Measurements from ENCODE around the gene UNK. TPM values are rescaled to one million over a fixed set of nuclear protein-coding genes. Genes with fewer than 3 reads are reported as not detected.
"Not testable (repeated sequence)": the region's sequence is repeated elsewhere in the genome, so short reads cannot be mapped to it uniquely, and the experiment has no call there.

UNK gene
- total and polyA plus RNA-seq, 2 donors (not counting 1 experiment from before 2014, with no cell fraction given), result 35.5 to 70.3 TPM

DNA sequence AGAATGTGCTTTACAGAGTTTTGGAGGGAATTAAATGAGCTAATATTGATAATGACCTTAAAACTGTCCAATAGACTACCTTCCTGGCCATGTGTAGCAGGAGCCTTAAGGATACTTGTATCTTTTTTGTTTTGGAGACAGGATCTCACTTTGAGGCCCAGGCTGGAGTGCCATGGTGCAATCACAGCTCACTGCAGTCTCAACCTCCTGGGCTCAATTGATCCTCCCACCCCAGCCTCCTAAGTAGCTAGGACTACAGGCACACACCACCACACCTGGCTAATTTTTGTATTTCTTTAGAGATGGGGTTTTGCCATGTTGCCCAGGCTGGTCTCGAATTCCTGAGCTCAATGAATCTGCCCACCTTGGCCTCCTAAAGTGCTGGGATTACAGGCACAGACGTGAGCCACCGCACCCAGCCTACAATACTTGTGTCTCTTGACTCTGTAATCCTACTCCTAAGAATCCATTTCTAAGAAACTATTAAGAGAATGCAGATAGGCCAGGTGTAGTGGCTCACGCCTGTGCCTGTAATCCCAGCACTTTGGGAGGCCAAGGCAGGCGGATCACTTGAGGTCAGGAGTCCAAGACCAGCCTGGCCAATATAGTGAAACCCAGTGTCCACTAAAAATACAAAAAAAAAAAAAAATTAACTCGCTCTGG, 24.5 kb upstream of the UNK start:
- not testable (repeated sequence) for H3K36me3 ChIP-seq (replicated peaks in 1 of 2; ENCODE audit: control extremely low read depth in 1 of 2, control insufficient read depth in 1 of 2, extremely low read depth in 1 of 2, insufficient read depth in 2 of 2, low read length in 1 of 2); H3K79me2 ChIP-seq (ENCODE audit: control insufficient read depth, insufficient read depth, low read length); H3K27ac ChIP-seq (ENCODE audit: low read length in 2 of 2); H3K27me3 Mint-ChIP-seq; H3K4me3 Mint-ChIP-seq; ATAC-seq (ENCODE audit: low read depth); H3K27ac Mint-ChIP-seq; H2AFZ ChIP-seq (ENCODE audit: insufficient read depth, low read depth, low read length, poor library complexity, severe bottlenecking); H3K27me3 ChIP-seq (replicated peaks in 1 of 4; ENCODE audit: control extremely low read depth in 1 of 4, control insufficient read depth in 3 of 4, insufficient read depth in 4 of 4, low read length in 3 of 4); H3K9me3 ChIP-seq (ENCODE audit: control extremely low read depth in 1 of 3, control insufficient read depth in 2 of 3, insufficient read depth in 1 of 3, low read length in 2 of 3); H3K4me3 ChIP-seq (ENCODE audit: control extremely low read depth in 1 of 5, extremely low read depth in 1 of 5, insufficient read depth in 1 of 5, low read depth in 2 of 5, low read length in 4 of 5); H3K4me2 ChIP-seq (replicated peaks; ENCODE audit: low read depth, low read length, poor library complexity, severe bottlenecking); H3K9me3 Mint-ChIP-seq (ENCODE audit: insufficient read depth); H3K9ac ChIP-seq (ENCODE audit: low read length); DNase-seq
- ChIA-PET POLR2A (interaction anchor here (2.1 kb wide), 1 partner anchor 18 kb away, joined by 6 read pairs; no protein-coding TSS in a partner anchor), CTCF (interaction anchor here (1.0 to 2.2 kb wide), 6 partner anchors 10 to 127 kb away, joined by 3 to 6 read pairs (median 6); no protein-coding TSS in a partner anchor)
- 93% methylated on average over 3 of the region's 6 CpGs for WGBS (ENCODE audit: insufficient coverage)
- H3K4me1 ChIP-seq (ENCODE audit: control insufficient read depth in 2 of 2, insufficient read depth in 2 of 2, low read length in 2 of 2), result peaks cover 11 to 19% of the 10 kb centered on the region in 2 donors
- intact Hi-C loops (cut with micrococcal nuclease), result loop anchor here (10.0 kb wide), 2 partner anchors 245 kb away; partner anchors contain the start of genes CASKIN2, CDK3 and TSEN54
- H3K4me1 Mint-ChIP-seq, result peaks cover 17% of the 10 kb centered on the region
- peaks cover 15% of the 10 kb centered on the region for H4K20me1 ChIP-seq (ENCODE audit: control insufficient read depth, insufficient read depth, low read length, poor library complexity, severe bottlenecking)

DNA sequence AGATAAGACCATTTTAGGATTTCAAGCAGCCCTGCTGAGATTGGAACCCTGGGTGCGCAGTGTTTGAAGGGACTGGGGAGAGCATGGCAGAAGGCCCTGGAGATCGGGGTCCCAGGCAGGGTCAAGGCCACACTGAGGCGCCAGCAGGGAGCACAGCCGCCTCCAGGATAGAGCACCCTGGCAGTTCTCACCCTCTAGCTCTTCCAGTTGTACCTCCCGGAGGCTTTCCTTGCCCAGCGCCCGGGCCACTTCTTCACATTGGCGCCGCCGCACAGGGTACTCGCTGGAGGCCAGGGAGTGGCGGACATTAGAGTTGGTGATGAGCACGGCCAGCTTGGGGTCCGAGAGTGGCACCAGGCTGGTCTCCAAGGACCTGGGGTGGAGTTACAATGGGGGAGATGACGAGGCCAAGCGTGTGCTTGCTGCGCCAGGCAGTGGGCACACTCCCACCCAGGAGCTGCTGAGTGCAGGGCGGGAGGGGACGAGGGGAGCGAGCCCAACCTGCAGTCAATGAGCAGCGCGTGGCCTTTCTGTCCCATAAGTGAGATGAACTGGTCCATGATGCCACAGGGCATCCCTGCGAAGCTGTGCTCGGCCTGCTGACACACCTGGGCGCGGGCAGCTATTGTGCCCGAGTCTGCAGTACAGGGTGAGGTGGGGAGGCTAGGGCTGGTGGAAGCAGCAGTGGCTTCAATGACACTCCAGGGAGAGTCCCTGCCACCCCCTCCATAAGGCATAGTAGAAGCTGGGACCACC, 21.9 kb upstream of the UNK start:
- Mint-ChIP-seq H3K27me3 (no peaks in the 10 kb centered on the region), H3K4me3 (peak overlapping the region; percentile 64), H3K4me1 (peaks cover 18% of the 10 kb centered on the region), H3K27ac (no peak overlapping the region), H3K9me3 (ENCODE audit: insufficient read depth) (no peaks in the 10 kb centered on the region)
- intact Hi-C loops (cut with micrococcal nuclease), result loop anchor here (10.0 kb wide), 1 partner anchor 248 kb away; the partner anchor contains the start of genes CASKIN2 and TSEN54
- H2AFZ ChIP-seq (ENCODE audit: insufficient read depth, low read depth, low read length, poor library complexity, severe bottlenecking), result no peak overlapping the region
- H3K4me3 ChIP-seq (ENCODE audit: control extremely low read depth in 1 of 5, extremely low read depth in 1 of 5, insufficient read depth in 1 of 5, low read depth in 2 of 5, low read length in 4 of 5), result no peak overlapping the region
- H3K36me3 ChIP-seq (replicated peaks in 1 of 2; ENCODE audit: control extremely low read depth in 1 of 2, control insufficient read depth in 1 of 2, extremely low read depth in 1 of 2, insufficient read depth in 2 of 2, low read length in 1 of 2), result peaks cover 0 to 4% of the 10 kb centered on the region in 2 experiments
- peaks cover 3% of the 10 kb centered on the region for H3K79me2 ChIP-seq (ENCODE audit: control insufficient read depth, insufficient read depth, low read length)
- DNase-seq, result no peak
- H3K27me3 ChIP-seq (replicated peaks in 1 of 4; ENCODE audit: control extremely low read depth in 1 of 4, control insufficient read depth in 3 of 4, insufficient read depth in 4 of 4, low read length in 3 of 4), result no peaks in the 10 kb centered on the region
- no peak for TF ChIP-seq EZH2 (IDR thresholded peaks at IDR 0.05; ENCODE audit: borderline replicate concordance, insufficient read depth, low read depth, low read length, poor library complexity, severe bottlenecking)
- TF ChIP-seq, protein P1, sequence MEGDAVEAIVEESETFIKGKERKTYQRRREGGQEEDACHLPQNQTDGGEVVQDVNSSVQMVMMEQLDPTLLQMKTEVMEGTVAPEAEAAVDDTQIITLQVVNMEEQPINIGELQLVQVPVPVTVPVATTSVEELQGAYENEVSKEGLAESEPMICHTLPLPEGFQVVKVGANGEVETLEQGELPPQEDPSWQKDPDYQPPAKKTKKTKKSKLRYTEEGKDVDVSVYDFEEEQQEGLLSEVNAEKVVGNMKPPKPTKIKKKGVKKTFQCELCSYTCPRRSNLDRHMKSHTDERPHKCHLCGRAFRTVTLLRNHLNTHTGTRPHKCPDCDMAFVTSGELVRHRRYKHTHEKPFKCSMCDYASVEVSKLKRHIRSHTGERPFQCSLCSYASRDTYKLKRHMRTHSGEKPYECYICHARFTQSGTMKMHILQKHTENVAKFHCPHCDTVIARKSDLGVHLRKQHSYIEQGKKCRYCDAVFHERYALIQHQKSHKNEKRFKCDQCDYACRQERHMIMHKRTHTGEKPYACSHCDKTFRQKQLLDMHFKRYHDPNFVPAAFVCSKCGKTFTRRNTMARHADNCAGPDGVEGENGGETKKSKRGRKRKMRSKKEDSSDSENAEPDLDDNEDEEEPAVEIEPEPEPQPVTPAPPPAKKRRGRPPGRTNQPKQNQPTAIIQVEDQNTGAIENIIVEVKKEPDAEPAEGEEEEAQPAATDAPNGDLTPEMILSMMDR (IDR thresholded peaks at IDR 0.05), result no peak
- peaks cover 15% of the 10 kb centered on the region for H4K20me1 ChIP-seq (ENCODE audit: control insufficient read depth, insufficient read depth, low read length, poor library complexity, severe bottlenecking)
- no peak overlapping the region for H3K9ac ChIP-seq (ENCODE audit: low read length)
- 98% methylated on average over 24 of the region's 27 CpGs for whole genome bisulfite sequencing (ENCODE audit: insufficient coverage)
- POLR2A ChIA-PET, result interaction anchor here (1.0 kb wide), 1 partner anchor 17 kb away, joined by 3 read pairs; a partner anchor contains a TSS
- CTCF ChIA-PET, result interaction anchor here (0.8 to 5.5 kb wide), 11 partner anchors 10 to 492 kb away, joined by 3 to 87 read pairs (median 13); partner anchors contain the start of genes MIF4GD, SMIM5 and UNK
- no peak for ATAC-seq (ENCODE audit: low read depth)
- peaks cover 14 to 23% of the 10 kb centered on the region in 2 donors for H3K4me1 ChIP-seq (ENCODE audit: control insufficient read depth in 2 of 2, insufficient read depth in 2 of 2, low read length in 2 of 2)
- H3K27ac ChIP-seq (ENCODE audit: low read length in 2 of 2), result no peak overlapping the region
- no peaks in the 10 kb centered on the region for H3K9me3 ChIP-seq (ENCODE audit: control extremely low read depth in 1 of 3, control insufficient read depth in 2 of 3, insufficient read depth in 1 of 3, low read length in 2 of 3)
- H3K4me2 ChIP-seq (replicated peaks; ENCODE audit: low read depth, low read length, poor library complexity, severe bottlenecking), result no peak overlapping the region

All from B cell (primary cell).